Esophagus mucosa (tissue), 1 donor: ENCODE measurements around the gene COL8A2. TPM values are rescaled to one million over a fixed set of nuclear protein-coding genes. Genes with fewer than 3 reads are reported as not detected.

Experiments
- total RNA-seq: library from RNA; stranded (reverse); gene quantifications from one replicate; pipeline ENCODE4 v1.2.4, GENCODE V29; 2023
- donor health status: DM: yes; HTN: yes; CAD: no.

Gene COL8A2
- total RNA-seq, 1 donor from 2014 or later, result 2.7 TPM

Other genes starting within 250 kb of the COL8A2 start
- 14.8 TPM for gene AGO1, start 242.0 kb downstream of the COL8A2 start, total RNA-seq
- gene AGO3, start 194.1 kb downstream of the COL8A2 start, total RNA-seq, result 12.1 TPM
- gene TEKT2, start 41.1 kb downstream of the COL8A2 start, total RNA-seq, result not detected
- gene ADPRS, start 36.3 kb downstream of the COL8A2 start, total RNA-seq, result 27.4 TPM
- 65.0 TPM for gene TRAPPC3, start 24.3 kb upstream of the COL8A2 start, total RNA-seq
- gene MAP7D1, start 30.9 kb upstream of the COL8A2 start, total RNA-seq, result 93.1 TPM
- 72.0 TPM for gene THRAP3, start 99.2 kb upstream of the COL8A2 start, total RNA-seq
- 9.2 TPM for gene SH3D21, start 181.1 kb upstream of the COL8A2 start, total RNA-seq
- gene EVA1B, start 198.4 kb upstream of the COL8A2 start, total RNA-seq, result 3.7 TPM